Endodermal cell (in vitro differentiated cells): ENCODE results near the gene STAT6. TPM values are rescaled to one million over a fixed set of nuclear protein-coding genes. Genes with fewer than 3 reads are reported as not detected.
"Not testable (repeated sequence)": the region's sequence is repeated elsewhere in the genome, so short reads cannot be mapped to it uniquely, and the experiment has no call there.

Experiments used
- DNase-seq: peaks from one replicate; pipeline ENCODE4 v3.0.0-alpha.2; 2017
- H3K27ac ChIP-seq: 2 replicates; pipeline ENCODE4 v1.5.1; 2013; ENCODE audit warnings: mild to moderate bottlenecking, low read depth, low read length, moderate library complexity
- H3K27me3 ChIP-seq: 2 replicates; pipeline ENCODE4 v1.6.1; 2013; ENCODE audit warnings: mild to moderate bottlenecking, low read length, moderate library complexity; ENCODE audit not compliant: insufficient read depth, control insufficient read depth, poor library complexity, severe bottlenecking
- H3K36me3 ChIP-seq: 2 replicates; pipeline ENCODE4 v1.7.0; 2013; ENCODE audit warnings: mild to moderate bottlenecking, low read length, moderate library complexity; ENCODE audit not compliant: control insufficient read depth, insufficient read depth
- H3K4me1 ChIP-seq: one replicate; pipeline ENCODE4 v1.7.0; 2013; ENCODE audit warnings: low read length; ENCODE audit not compliant: control insufficient read depth, insufficient read depth
- H3K4me3 ChIP-seq: 2 replicates; pipeline ENCODE4 v1.5.1; 2013; ENCODE audit warnings: mild to moderate bottlenecking, low read length, moderate library complexity
- H3K9ac ChIP-seq: 2 replicates; pipeline ENCODE4 v1.6.1; 2013; ENCODE audit warnings: mild to moderate bottlenecking, low read length, moderate library complexity; ENCODE audit not compliant: poor library complexity, severe bottlenecking; ENCODE audit errors: extremely low read depth
- H3K9me3 ChIP-seq: 2 replicates; pipeline ENCODE4 v1.6.1; 2013; ENCODE audit warnings: mild to moderate bottlenecking, low read length, moderate library complexity; ENCODE audit not compliant: control insufficient read depth
- H3K27ac Mint-ChIP-seq: 2 replicates; pipeline ENCODE4 v1.8.0; 2020; ENCODE audit warnings: mixed read lengths
- H3K27me3 Mint-ChIP-seq: 2 replicates; pipeline ENCODE4 v1.8.0; 2021; ENCODE audit warnings: mild to moderate bottlenecking, mixed read lengths; ENCODE audit not compliant: insufficient read depth
- H3K36me3 Mint-ChIP-seq: 2 replicates; pipeline ENCODE4 v1.8.0; 2020; ENCODE audit warnings: low read depth, mixed read lengths
- H3K4me1 Mint-ChIP-seq: 2 replicates; pipeline ENCODE4 v1.8.0; 2020; ENCODE audit warnings: mixed read lengths
- H3K4me3 Mint-ChIP-seq: 2 replicates; pipeline ENCODE4 v1.8.0; 2020; ENCODE audit warnings: mild to moderate bottlenecking, moderate library complexity, mixed read lengths
- H3K9me3 Mint-ChIP-seq: 2 replicates; pipeline ENCODE4 v1.8.0; 2020; ENCODE audit warnings: mild to moderate bottlenecking, mixed read lengths
- WGBS, 2 experiments: methylation state at CpG; one replicate each; pipeline versions ENCODE4 v1.1.5 to v1.1.7; 2013; ENCODE audit warnings: missing lambda C conversion rate in 2 of 2, mixed read lengths in 1 of 2; ENCODE audit not compliant: insufficient coverage in 1 of 2, insufficient read length in 1 of 2; 5-methylcytosine and 5-hydroxymethylcytosine counted together
- total RNA-seq, 2 donors: library from RNA; stranded (reverse); fragmentation: NEBNext Ultra II Directional in 1 of 2; extraction: Animal tissue kit (Norgen Biotek cat#: 25700) in 1 of 2; gene quantifications; 2 replicates in 1 of 2; 3 replicates in 1 of 2; pipeline ENCODE4 v1.2.1, GENCODE V29; 2021
- TF ChIP-seq, protein P1 (sequence below): fragments of 200-600 bp; sonication (generic); conservative IDR thresholded peaks from 2 replicates; pipeline ENCODE4 v1.5.0; 2021; ENCODE audit warnings: antibody characterized with exemption, mild to moderate bottlenecking

STAT6 gene
- total RNA-seq, 2 donors from 2014 or later: 60.2 to 102 TPM

DNA sequence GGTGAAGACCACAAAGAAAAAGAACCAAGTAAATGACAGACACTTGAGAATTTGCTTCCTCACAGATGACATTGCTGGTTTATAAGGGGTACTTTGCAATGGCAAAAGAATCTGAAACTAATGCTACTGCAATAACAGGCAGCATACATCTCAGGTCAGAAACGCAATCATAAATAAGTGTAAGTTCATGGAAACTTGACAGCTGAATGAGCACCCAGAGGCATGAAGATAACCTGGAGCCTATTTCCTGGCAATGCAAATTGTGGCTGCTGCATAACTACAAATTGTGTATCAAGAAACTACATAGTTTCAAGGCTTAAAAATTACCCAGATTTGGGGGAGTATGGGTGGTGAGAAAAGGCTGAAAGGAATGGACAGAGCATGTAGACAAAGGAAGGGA, 52.7 kb downstream of the STAT6 start:
- Histone ChIP-seq H3K36me3 (peaks cover 66% of the 10 kb centered on the region), H3K4me1 (no peaks in the 10 kb centered on the region), H3K4me3 (no peak overlapping the region), H3K9ac (no peak overlapping the region), H3K9me3 (no peaks in the 10 kb centered on the region), H3K27ac (no peak overlapping the region), H3K27me3 (no peaks in the 10 kb centered on the region)
- Mint-ChIP-seq H3K9me3 (peaks cover 4% of the 10 kb centered on the region), H3K27me3 (no peaks in the 10 kb centered on the region), H3K36me3 (peaks cover 60% of the 10 kb centered on the region), H3K4me3 (no peak overlapping the region), H3K4me1 (no peaks in the 10 kb centered on the region), H3K27ac (no peak overlapping the region)
- 96 to 100% methylated on average over 1 of the region's 1 CpG for whole genome bisulfite sequencing, 2 experiments
- no peak for DNase-seq
- TF ChIP-seq, protein P1, sequence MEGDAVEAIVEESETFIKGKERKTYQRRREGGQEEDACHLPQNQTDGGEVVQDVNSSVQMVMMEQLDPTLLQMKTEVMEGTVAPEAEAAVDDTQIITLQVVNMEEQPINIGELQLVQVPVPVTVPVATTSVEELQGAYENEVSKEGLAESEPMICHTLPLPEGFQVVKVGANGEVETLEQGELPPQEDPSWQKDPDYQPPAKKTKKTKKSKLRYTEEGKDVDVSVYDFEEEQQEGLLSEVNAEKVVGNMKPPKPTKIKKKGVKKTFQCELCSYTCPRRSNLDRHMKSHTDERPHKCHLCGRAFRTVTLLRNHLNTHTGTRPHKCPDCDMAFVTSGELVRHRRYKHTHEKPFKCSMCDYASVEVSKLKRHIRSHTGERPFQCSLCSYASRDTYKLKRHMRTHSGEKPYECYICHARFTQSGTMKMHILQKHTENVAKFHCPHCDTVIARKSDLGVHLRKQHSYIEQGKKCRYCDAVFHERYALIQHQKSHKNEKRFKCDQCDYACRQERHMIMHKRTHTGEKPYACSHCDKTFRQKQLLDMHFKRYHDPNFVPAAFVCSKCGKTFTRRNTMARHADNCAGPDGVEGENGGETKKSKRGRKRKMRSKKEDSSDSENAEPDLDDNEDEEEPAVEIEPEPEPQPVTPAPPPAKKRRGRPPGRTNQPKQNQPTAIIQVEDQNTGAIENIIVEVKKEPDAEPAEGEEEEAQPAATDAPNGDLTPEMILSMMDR: no peak

DNA sequence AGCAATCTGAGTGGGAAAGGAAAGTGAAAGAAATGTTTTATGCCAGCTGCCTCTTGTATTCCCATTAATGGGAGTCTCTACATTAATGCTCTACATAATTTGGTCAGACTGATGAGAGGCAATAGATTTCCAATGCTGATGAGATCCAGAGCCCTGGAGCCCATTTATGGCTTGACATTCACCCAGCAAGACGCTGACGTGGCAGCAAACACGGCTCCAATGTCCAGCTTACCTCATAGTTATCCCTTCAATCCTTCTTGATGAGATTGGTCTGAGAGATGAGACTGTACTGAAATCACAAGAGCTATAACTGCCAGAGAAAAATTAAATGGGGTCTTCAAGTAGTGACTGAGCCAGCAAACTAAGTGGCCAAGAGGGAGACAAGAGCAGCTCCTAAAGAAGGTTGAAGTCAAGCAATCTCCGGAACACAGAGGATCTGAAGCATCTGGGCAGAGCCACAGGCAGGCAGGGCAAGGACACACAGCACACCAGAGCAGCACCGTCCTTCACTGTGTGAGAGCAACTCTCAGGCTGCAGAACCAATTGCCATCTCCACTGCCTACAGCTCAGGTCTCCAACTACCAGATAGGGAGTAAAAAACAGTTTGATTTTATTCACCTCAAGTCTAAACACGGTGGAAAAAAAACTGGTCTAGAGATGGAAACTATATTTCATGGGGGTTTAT, 54.0 kb downstream of the STAT6 start:
- 96 to 100% methylated on average over 5 to 6 of the region's 6 CpGs for WGBS, 2 experiments
- Mint-ChIP-seq H3K27ac (no peak overlapping the region), H3K4me3 (no peak overlapping the region), H3K27me3 (peaks cover 4% of the 10 kb centered on the region), H3K4me1 (no peaks in the 10 kb centered on the region), H3K9me3 (peaks cover 4% of the 10 kb centered on the region), H3K36me3 (peaks cover 56% of the 10 kb centered on the region)
- no peak overlapping the region for H3K4me3 ChIP-seq
- TF ChIP-seq, protein P1: no peak
- DNase-seq: no peak
- no peaks in the 10 kb centered on the region for H3K4me1 ChIP-seq
- H3K27me3 ChIP-seq: no peaks in the 10 kb centered on the region
- H3K27ac ChIP-seq: peak overlapping the region; percentile 45
- H3K36me3 ChIP-seq: peaks cover 59% of the 10 kb centered on the region
- H3K9ac ChIP-seq: no peak overlapping the region
- H3K9me3 ChIP-seq: no peaks in the 10 kb centered on the region

DNA sequence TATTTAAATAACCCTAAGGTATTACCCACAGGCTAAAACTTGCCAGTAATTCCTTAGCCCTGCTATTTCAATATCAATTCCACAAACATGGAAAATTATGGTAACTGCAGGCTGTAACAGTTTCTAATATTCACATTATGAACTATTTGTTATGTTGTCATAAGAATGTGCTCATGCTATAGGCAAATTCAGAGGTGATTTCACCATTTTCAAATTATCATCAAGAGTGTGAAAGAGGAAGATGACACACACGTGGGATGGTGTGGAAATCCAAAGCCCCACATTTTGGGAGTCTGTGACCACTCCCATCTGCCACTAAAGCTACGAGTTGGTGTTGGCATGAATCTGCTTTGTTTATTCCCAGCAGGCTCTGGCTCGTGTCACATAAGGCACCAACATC, 55.3 kb downstream of the STAT6 start:
- DNase-seq: no peak
- peaks cover 55% of the 10 kb centered on the region for H3K36me3 ChIP-seq
- 79 to 98% methylated on average over 3 of the region's 3 CpGs for WGBS, 2 experiments
- H3K4me1 Mint-ChIP-seq: peaks cover 4% of the 10 kb centered on the region
- no peak overlapping the region for H3K4me3 ChIP-seq
- no peaks in the 10 kb centered on the region for H3K4me1 ChIP-seq
- H3K27me3 ChIP-seq: peaks cover 11% of the 10 kb centered on the region
- peak overlapping the region; percentile 47 for H3K27ac ChIP-seq
- no peak overlapping the region for H3K4me3 Mint-ChIP-seq
- H3K9me3 ChIP-seq: no peaks in the 10 kb centered on the region
- peaks cover 4% of the 10 kb centered on the region for H3K9me3 Mint-ChIP-seq
- H3K36me3 Mint-ChIP-seq: peaks cover 52% of the 10 kb centered on the region
- peaks cover 14% of the 10 kb centered on the region for H3K27me3 Mint-ChIP-seq
- TF ChIP-seq, protein P1: no peak
- H3K9ac ChIP-seq: no peak overlapping the region
- H3K27ac Mint-ChIP-seq: no peak overlapping the region

DNA sequence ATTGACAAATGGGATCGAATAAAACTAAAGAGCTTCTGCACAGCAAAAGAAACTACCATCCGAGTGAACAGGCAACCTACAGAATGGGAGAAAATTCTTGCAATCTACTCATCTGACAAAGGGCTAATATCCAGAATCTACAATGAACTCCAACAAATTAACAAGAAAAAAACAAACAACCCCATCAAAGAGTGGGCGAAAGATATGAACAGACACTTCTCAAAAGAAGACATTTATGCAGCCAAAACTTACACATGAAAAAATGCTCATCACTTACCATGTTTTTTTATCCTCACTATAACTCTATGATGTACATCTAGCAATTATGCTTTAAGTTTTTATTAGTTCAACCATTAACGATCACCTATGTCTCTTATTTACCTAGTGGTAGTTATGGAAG, 57.3 kb downstream of the STAT6 start:
- not testable (repeated sequence) for H3K9ac ChIP-seq, H3K27ac ChIP-seq, H3K9me3 Mint-ChIP-seq, H3K9me3 ChIP-seq, H3K4me3 Mint-ChIP-seq, H3K4me1 ChIP-seq, DNase-seq, H3K27ac Mint-ChIP-seq, H3K4me3 ChIP-seq
- Histone ChIP-seq H3K27me3 (peaks cover 19% of the 10 kb centered on the region), H3K36me3 (peaks cover 36% of the 10 kb centered on the region)
- Mint-ChIP-seq H3K4me1 (peaks cover 13% of the 10 kb centered on the region), H3K36me3 (peaks cover 39% of the 10 kb centered on the region), H3K27me3 (peaks cover 23% of the 10 kb centered on the region)
- 89 to 93% methylated on average over 3 of the region's 4 CpGs for WGBS, 2 experiments

DNA sequence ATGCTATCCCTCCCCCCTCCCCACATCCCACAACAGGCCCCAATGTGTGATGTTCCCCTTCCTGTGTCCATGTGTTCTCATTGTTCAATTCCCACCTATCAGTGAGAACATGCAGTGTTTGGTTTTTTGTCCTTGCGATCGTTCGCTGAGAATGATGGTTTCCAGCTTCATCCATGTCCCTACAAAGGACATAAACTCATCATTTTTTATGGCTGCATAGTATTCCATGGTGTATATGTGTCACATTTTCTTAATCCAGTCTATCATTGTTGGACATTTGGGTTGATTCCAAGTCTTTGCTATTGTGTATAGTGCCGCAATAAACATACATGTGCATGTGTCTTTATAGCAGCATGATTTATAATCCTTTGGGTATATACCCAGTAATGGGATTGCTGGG, 58.0 kb downstream of the STAT6 start:
- not testable (repeated sequence) for H3K27ac Mint-ChIP-seq, H3K27ac ChIP-seq, H3K4me1 ChIP-seq, H3K9ac ChIP-seq, H3K4me3 Mint-ChIP-seq, H3K4me3 ChIP-seq, H3K9me3 ChIP-seq, DNase-seq, H3K9me3 Mint-ChIP-seq
- H3K27me3 Mint-ChIP-seq: peaks cover 27% of the 10 kb centered on the region
- H3K4me1 Mint-ChIP-seq: peaks cover 16% of the 10 kb centered on the region
- peaks cover 31% of the 10 kb centered on the region for H3K36me3 Mint-ChIP-seq
- 87% methylated on average over 3 of the region's 4 CpGs; no CpG with 5 or more reads in 1 of the 2 experiments for WGBS, 2 experiments
- H3K27me3 ChIP-seq: peaks cover 26% of the 10 kb centered on the region
- peaks cover 28% of the 10 kb centered on the region for H3K36me3 ChIP-seq
